Inflammatory macrophage treated with lipopolysaccharide for 4 hours (primary cell): Measurements from ENCODE around the gene TNFSF18.
A peak's percentile ranks its signal among the peaks of the same experiment; 100 is the strongest.

ENCODE experiments used
- DNase-seq: peaks from one replicate; pipeline ENCODE4 v3.0.0-alpha.2; 2020

Gene TNFSF18

GRCh38 chr1:173038875-173039554 is 11.7 kb downstream of the TNFSF18 start:
- peak; percentile 89 for DNase-seq

DNA sequence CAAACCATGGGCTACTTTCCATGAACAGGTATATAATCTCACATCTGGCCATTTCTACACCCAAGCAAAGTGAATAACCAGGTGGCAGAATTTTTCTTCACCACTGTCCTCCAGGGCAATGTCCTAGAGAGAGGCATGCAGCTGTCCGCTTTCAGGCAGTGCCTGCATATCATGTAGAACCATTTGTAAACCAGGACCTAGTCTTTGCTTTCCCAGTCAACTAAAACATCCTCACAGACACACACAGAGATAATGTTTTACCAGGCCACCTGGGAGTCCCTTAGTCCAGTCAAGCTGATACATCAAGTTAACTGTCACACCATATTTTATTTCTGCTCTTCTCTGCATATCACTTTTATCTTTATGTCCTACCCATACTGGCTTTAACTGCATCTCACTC is 26.2 kb downstream of the TNFSF18 start:
- DNase-seq = no peak

DNA sequence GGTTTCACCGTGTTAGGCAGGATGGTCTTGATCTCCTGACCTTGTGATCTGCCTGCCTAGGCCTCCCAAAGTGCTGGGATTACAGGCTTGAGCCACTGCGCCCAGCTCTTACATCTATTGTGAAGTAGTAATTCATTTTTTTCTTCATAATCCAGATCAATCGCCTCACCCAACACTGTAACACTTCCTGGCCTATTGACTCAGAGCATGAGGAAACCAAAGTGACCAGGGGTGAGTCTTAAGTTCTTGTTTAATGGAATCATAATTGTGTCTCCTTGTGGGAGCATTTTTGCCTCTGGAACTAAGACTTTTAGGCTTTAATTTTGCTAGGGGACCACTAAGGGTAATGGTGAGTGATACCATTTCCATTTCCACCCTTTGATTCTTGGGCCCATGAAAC is 27.4 kb downstream of the TNFSF18 start:
- peak; percentile 35 for DNase-seq

DNA sequence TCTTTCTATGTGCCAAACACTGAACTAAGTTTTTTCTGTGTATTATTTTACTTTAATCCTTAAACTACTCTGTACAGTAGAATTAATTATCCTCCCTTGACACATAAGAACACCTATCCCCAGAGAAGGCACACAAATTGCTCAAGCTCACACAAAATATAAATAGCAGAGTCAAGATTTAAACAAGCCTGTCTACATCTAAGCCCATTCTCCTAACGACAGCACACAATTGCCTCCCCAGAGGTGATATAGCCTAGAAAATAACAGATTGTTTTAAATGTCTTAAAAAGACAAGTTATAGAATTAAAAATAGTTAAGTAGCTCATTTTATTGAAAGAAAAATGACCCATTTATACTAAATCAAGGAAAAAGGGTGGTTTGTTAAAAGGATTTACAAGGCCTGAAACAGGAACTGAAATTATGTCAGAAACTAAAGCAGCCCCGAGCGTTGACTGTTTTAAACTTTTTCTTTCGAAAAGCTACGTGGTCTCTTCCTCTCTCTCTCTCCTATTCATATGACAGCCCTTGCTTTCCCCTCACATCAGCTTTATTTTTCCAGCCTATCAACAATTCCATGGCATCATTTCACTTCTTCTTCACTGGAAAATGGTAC is 30.5 kb downstream of the TNFSF18 start:
- peak; percentile 87 for DNase-seq

DNA sequence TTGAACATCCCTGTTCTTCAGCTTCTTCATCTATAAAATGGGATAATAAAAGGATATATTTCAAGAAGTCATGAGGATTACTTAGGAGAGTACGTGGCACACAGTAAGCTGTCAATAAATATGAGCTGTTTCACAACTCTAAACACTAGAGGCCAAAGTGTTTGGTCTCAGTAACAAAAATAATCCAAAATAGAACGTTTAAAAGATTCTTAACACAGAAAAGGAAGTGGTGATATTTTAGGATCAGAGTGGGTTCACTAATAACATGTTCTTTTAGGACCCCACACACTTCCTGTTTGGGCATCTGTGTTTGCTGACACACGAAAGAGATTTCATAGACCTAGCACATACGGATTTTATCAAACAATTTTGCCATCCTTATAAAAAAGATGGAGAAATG is 32.9 kb downstream of the TNFSF18 start:
- DNase-seq = peak; percentile 18

DNA sequence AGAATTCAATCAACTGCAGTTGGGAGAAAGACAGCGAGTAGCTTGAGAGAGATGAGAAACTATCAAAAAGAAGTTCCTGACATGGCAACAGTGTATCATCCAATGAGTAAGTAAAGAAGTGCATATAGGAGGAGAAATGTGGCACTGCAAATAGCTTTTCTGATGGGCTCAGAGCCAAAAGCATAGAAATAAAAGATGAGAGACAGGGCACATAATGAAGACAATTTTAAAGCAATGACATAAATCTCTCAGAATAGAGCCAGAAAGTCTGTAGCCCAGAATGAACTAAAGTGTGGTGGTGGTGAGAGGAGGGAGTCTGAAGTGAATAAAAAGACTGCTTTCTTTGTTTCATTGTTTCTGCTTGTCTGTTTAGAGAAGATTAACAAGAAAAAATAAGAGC is 34.3 kb downstream of the TNFSF18 start:
- DNase-seq = no peak

DNA sequence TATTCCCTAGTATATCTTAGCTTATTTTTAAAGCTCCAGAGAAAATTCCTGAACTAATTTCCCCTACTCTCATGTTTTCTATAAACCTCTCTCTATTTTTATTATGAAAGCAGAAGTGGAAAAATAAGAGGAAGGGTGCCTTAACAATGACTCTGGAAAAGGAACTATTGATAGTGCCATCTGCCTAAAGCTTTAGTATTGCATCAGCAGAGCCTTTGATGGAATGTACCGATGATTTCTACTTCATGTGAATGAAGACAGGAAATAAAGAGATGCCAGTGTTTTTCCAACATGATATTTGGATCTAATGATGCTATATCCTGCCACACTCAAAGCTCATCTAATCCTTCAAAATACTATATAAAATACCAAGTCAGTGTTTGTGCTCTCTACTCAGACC is 35.1 kb downstream of the TNFSF18 start:
- DNase-seq = peak; percentile 88

DNA sequence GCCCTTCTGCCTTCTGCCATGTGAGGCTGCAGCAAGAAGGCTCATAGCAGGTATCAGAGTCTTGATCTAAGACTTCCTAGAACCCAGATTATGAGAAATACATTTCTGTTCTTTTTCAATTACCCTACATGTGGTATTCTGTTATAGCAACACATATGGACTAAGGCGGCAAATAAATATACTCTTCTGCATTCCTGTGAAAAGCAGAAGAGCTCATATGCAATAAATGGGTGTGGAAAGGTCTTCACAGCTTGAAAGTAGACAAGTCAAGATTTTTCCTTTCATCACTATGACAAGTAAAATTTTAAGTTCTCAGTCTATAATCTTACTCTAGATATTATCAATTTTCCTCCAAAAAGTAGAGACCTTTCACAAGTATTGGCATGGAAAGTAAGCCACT is 36.6 kb downstream of the TNFSF18 start:
- peak; percentile 79 for DNase-seq

GRCh38 chr1:173012126-173012525 is 38.6 kb downstream of the TNFSF18 start:
- DNase-seq = no peak

- DNase-seq = peak; percentile 93
Measured at GRCh38 chr1:173009597-173009996, 41.1 kb downstream of the TNFSF18 start.

DNA sequence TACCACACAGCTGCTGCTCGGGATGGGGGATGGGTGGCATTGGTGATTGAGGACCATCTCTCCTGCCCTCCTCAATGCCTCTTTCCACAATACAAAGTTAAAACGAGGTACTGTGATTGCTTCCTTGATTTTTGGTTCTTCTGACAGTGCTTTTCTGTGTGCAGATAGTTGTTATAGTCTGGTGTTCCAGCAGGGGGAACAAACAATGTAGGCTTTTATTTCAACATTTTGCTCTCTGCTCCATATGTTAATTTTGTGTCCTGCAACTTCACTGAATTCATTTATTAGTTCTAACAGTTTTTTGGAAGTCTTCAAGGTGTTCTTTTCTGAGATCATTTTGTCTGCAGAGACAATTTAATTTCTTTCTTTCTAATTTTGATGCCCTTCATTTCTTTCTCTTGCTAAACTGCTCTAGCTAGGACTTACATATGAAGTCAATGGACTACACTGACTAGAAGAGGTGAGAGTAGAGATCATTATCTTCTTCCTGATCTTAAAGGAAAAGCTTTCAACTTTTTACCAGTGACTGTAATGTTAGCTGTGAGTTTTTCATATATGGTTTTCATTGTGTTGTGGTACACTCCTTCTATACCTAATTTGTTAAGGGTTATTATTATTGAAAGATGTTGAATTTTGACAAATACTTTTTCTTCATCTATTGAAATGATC is 45.4 kb downstream of the TNFSF18 start:
- DNase-seq = no peak

DNA sequence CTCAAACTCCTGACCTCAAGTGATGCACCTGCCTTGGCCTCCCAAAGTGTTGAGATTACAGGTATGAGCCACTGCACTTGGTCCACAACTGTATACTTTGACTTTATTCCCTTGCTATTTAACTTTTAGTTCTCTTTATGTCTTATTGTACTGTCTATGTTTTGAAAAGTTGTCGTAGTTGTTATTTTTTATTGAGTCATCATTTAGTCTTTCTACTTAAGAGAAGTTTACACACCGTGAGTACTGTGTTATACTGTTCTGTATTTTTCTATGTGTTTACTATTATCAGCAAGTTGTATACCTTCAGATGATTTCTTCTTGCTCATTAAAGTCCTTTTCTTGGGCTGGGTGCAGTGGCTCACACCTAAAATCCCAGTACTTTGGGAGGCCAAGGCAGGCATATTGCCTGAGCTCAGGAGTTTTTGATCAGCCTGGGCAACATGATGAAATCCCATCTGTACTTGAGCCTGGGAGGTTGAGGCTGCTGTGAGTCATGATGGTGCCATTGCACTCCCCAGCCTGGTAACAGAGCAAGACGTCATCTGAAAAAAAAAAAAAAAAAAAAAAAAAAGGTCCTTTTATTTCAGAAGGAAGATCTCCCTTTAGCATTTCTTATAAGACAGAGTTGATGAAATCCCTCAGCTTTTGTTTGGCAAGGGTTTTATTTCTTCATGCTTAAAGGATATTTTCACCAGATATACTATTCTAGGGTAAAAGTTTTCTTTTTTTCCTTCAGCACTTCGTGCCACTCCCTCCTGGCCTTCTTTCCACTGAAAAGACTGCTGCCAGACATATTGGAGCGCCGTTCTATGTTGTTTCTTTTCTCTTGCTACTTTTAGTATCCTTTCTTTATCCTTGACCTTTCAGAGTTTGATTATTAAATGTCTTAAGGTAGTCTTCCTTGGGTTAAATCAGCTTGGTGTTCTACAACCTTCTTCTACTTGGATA is 47.6 kb downstream of the TNFSF18 start:
- DNase-seq = peak; percentile 69

GRCh38 chr1:172999349-172999748 is 51.4 kb downstream of the TNFSF18 start:
- no peak for DNase-seq

DNA sequence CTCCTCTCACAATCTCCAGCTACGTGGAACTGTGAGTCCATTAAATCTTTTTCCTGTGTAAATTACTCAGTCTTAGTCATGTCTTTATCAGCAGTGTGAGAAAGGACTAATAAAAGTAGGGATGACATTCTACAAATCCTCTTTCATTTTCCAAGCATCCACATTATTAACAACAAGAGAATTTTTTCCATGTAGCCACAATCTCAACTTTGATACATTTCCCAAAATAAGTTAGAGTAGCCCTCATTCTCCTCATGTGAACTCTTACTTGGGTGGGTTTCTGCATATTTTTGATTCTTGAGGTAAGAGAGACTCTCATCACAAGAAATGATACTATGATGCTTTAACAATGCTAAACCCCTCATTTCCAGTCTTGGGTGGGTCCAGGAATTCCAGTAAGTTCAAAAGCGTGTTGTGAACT is 52.8 kb downstream of the TNFSF18 start:
- no peak for DNase-seq

DNA sequence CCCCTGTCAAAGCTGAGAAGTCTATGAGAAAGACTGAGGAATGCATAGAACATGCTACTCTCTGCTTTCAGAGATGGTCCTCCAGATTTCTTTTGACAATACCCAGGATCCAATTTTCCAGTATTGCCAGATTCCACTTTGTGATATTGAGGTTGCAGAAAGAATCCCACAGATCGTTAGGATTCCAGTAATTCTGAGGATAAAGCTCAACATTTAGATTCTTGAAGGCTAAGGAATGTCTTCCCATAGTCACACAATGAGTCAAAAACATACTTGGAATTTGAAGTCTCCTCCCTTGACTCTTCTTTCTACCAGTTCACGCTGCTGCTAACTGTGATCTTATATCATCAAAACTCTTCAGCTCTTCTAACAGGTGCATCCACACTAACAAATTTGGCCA is 57.1 kb downstream of the TNFSF18 start:
- no peak for DNase-seq

GRCh38 chr1:172991674-172992400 is 58.9 kb downstream of the TNFSF18 start:
- DNase-seq = peak; percentile 17

DNA sequence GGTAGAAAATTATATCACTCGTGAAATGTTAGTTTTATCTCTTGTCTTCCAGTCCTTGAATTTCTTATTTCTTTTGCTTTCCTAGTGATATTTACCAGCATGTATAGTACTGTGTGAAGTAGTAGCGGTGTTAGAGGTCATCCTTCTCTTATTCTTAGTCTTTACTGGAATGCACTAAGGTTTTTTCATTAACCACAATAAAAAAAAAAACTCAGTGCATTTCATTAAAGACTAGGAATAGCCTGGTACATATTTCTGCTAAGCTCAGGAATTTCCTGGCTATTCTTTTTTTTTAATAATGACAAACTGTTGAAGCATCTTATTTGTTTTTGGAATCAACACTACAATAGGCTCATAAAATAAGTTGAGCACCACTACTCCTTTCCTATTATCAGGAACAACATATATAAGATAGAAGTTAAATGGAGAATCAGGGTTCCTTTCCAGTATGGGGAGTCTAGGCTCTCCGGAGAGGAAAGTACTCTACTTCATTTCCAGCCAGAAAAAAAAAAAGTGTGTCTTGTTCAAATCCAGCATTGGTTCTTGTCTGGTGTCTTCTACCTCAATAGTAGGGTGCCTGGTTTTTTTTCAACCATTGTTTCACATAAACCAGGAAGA is 60.0 kb downstream of the TNFSF18 start:
- DNase-seq = no peak
